ENCODE measurements around the gene PTPRE.

DNA sequence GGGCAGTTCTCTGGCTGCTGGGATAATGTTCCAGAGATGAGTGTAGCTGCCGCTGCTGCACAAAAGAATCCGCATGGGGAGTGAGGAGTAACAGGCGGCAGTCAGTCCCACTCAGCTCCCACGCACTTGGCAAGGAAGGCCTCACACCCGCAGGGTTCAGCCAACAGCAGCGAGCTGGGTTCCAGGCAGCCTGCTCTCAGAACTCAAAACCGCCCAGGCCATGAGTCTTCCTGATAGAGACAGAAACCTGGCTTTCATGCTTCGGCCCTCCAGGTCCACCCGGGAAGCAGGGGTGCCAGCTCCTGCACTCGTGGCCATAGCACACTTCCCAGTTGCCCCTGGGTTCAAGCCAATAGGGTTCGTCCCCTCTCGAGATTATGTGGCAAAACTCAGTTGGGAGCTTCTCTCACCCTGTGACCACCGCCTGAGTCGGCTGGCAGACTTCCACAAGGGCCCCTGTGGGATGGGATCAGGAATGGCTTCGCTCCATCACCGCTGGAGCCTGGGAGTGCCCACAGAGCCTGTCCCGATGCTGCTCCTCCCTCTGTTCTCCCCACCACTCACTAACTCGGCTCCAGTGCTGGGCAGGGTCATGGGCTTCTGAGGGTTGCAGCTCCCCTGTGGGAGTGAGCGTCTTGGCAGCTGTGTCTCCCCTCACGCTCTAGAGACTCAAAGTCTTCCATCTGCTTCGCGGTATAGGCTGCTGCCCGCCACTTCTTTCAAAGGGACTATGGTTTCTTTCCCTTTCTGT, 34.7 kb upstream of the PTPRE start:
- TF ChIP-seq, protein P1, sequence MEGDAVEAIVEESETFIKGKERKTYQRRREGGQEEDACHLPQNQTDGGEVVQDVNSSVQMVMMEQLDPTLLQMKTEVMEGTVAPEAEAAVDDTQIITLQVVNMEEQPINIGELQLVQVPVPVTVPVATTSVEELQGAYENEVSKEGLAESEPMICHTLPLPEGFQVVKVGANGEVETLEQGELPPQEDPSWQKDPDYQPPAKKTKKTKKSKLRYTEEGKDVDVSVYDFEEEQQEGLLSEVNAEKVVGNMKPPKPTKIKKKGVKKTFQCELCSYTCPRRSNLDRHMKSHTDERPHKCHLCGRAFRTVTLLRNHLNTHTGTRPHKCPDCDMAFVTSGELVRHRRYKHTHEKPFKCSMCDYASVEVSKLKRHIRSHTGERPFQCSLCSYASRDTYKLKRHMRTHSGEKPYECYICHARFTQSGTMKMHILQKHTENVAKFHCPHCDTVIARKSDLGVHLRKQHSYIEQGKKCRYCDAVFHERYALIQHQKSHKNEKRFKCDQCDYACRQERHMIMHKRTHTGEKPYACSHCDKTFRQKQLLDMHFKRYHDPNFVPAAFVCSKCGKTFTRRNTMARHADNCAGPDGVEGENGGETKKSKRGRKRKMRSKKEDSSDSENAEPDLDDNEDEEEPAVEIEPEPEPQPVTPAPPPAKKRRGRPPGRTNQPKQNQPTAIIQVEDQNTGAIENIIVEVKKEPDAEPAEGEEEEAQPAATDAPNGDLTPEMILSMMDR (IDR thresholded peaks at IDR 0.05), result no peak
- TF ChIP-seq POLR2A (IDR thresholded peaks at IDR 0.05), result no peak
- TF ChIP-seq POLR2AphosphoS5 (IDR thresholded peaks at IDR 0.05), result no peak
